GM18498 (cell line): Measurements from ENCODE around the gene LIMA1.
"Not testable (repeated sequence)": the region's sequence is repeated elsewhere in the genome, so short reads cannot be mapped to it uniquely, and the experiment has no call there.

Experiments used
- ATAC-seq: cut with Tn5 transposase; IDR thresholded peaks from one replicate; pipeline ENCODE4 v1.9.1; 2021; ENCODE audit warnings: mild to moderate bottlenecking, moderate library complexity; ENCODE audit not compliant: unreplicated experiment

Gene LIMA1

GRCh38 chr12:50220363-50220995 is 62.8 kb downstream of the LIMA1 start:
- peak; percentile 53 for ATAC-seq

GRCh38 chr12:50219544-50219943 is 63.8 kb downstream of the LIMA1 start:
- ATAC-seq, result no peak

GRCh38 chr12:50219001-50219400 is 64.3 kb downstream of the LIMA1 start:
- ATAC-seq, result not testable (repeated sequence)

- no peak for ATAC-seq
These were observed 64.9 kb downstream of the LIMA1 start for GRCh38 chr12:50218386-50218785.

GRCh38 chr12:50217202-50217601 is 66.1 kb downstream of the LIMA1 start:
- no peak for ATAC-seq

- no peak for ATAC-seq
These were observed 68.3 kb downstream of the LIMA1 start for GRCh38 chr12:50215033-50215432.

GRCh38 chr12:50214018-50214417 is 69.3 kb downstream of the LIMA1 start:
- no peak for ATAC-seq

GRCh38 chr12:50213439-50213838 is 69.9 kb downstream of the LIMA1 start:
- ATAC-seq, result no peak

- ATAC-seq, result no peak
These were observed 71.3 kb downstream of the LIMA1 start for GRCh38 chr12:50212071-50212467.

- no peak for ATAC-seq
These were observed 71.8 kb downstream of the LIMA1 start for GRCh38 chr12:50211392-50212070.

GRCh38 chr12:50207424-50207823 is 75.9 kb downstream of the LIMA1 start:
- no peak for ATAC-seq

- no peak for ATAC-seq
These were observed 77.7 kb downstream of the LIMA1 start for GRCh38 chr12:50205648-50206047.

GRCh38 chr12:50203691-50204090 is 79.6 kb downstream of the LIMA1 start:
- ATAC-seq, result no peak

GRCh38 chr12:50201987-50202521 is 81.3 kb downstream of the LIMA1 start:
- no peak for ATAC-seq

GRCh38 chr12:50200552-50201273 is 82.6 kb downstream of the LIMA1 start:
- ATAC-seq, result no peak

GRCh38 chr12:50198829-50199228 is 84.5 kb downstream of the LIMA1 start:
- no peak for ATAC-seq

- ATAC-seq, result no peak
These were observed 86.0 kb downstream of the LIMA1 start for GRCh38 chr12:50197297-50197727.

- ATAC-seq, result no peak
These were observed 86.8 kb downstream of the LIMA1 start for GRCh38 chr12:50196537-50196936.

- no peak for ATAC-seq
These were observed 87.5 kb downstream of the LIMA1 start for GRCh38 chr12:50195832-50196231.

- no peak for ATAC-seq
These were observed 90.4 kb downstream of the LIMA1 start for GRCh38 chr12:50192908-50193307.

GRCh38 chr12:50192236-50192635 is 91.1 kb downstream of the LIMA1 start:
- no peak for ATAC-seq

GRCh38 chr12:50190859-50191258 is 92.5 kb downstream of the LIMA1 start:
- no peak for ATAC-seq
